ENCODE data around the gene DST. TPM values are rescaled to one million over a fixed set of nuclear protein-coding genes. Genes with fewer than 3 reads are reported as not detected.

The DST gene
- total and polyA plus RNA-seq, 7 donors, result 62.5 to 791 (median 495) TPM

GRCh38 chr6:56685102-56685733 lies 42.5 kb upstream of the DST start:
- H3K4me1 ChIP-seq, result peaks cover 0 to 63% (median 47%) of the 10 kb centered on the region in 4 donors
- no peaks in the 10 kb centered on the region for H3K27me3 ChIP-seq
- H3K4me3 ChIP-seq, result no peak overlapping the region
- no peak for TF ChIP-seq POLR2AphosphoS5 (IDR thresholded peaks at IDR 0.05)
- no peak for TF ChIP-seq CTCF (IDR thresholded peaks at IDR 0.05)
- no peak for TF ChIP-seq POLR2A (IDR thresholded peaks at IDR 0.05)
- no peak for TF ChIP-seq EP300 (IDR thresholded peaks at IDR 0.05)
- no peaks in the 10 kb centered on the region for H3K36me3 ChIP-seq
- peak overlapping the region in 1 of 4 donors; percentile 59 for H3K27ac ChIP-seq
- no peaks in the 10 kb centered on the region for H3K9me3 ChIP-seq
- 94% methylated on average over 8 of the region's 8 CpGs for WGBS, 2 donors
- intact Hi-C loops (cut with DNase I), result no loop called here
- DNase-seq, result no peak

GRCh38 chr6:56684342-56685101 lies 41.8 kb upstream of the DST start:
- no peaks in the 10 kb centered on the region for H3K9me3 ChIP-seq
- no peaks in the 10 kb centered on the region for H3K27me3 ChIP-seq
- WGBS, 2 donors, result 92 to 93% methylated on average over 7 of the region's 7 CpGs
- H3K4me3 ChIP-seq, result no peak overlapping the region
- H3K36me3 ChIP-seq, result no peaks in the 10 kb centered on the region
- no peak for DNase-seq
- peaks cover 0 to 56% (median 40%) of the 10 kb centered on the region in 4 donors for H3K4me1 ChIP-seq
- H3K27ac ChIP-seq, result peak overlapping the region in 3 of 4 donors; percentile 30 to 59 (median 56)
- TF ChIP-seq EP300 (IDR thresholded peaks at IDR 0.05), result no peak
- TF ChIP-seq POLR2A (IDR thresholded peaks at IDR 0.05), result no peak
- TF ChIP-seq CTCF (IDR thresholded peaks at IDR 0.05), result no peak
- TF ChIP-seq POLR2AphosphoS5 (IDR thresholded peaks at IDR 0.05), result no peak
- intact Hi-C loops (cut with DNase I), result no loop called here

- peaks cover 0 to 49% (median 36%) of the 10 kb centered on the region in 4 donors for H3K4me1 ChIP-seq
- peak overlapping the region in 2 of 4 donors; percentile 56 to 59 for H3K27ac ChIP-seq
- H3K4me3 ChIP-seq, result no peak overlapping the region
- H3K27me3 ChIP-seq, result no peaks in the 10 kb centered on the region
- TF ChIP-seq CTCF (IDR thresholded peaks at IDR 0.05) (no peak), POLR2A (IDR thresholded peaks at IDR 0.05) (no peak), POLR2AphosphoS5 (IDR thresholded peaks at IDR 0.05) (peak in 3 of 4 donors; percentile 41 to 61 (median 44))
- no peak for DNase-seq
- no peaks in the 10 kb centered on the region for H3K9me3 ChIP-seq
- intact Hi-C loops (cut with DNase I), result no loop called here
- 19 to 64% methylated on average over 1 of the region's 1 CpG for WGBS, 2 donors
- no peaks in the 10 kb centered on the region for H3K36me3 ChIP-seq
These were observed 41.2 kb upstream of the DST start for GRCh38 chr6:56683882-56684281.

DNA sequence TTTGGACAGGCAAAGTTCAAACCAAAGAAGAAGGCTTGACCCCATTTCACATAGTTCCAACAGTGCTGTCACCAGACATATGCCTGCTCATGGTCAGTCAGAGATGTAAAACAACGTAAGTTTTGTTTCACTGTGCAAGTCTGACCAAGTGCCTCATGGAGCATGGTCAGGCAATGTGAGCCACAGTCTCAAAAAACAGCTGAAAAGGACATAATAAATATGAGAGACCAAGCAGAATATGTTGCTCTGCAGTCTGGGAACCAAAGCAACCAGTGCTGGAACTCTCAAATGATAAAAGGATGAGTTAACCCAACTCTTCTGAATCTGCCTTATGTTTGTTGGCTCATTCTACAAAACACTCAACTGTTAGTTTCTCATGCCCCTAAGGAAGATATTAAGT lies 39.9 kb upstream of the DST start:
- peaks cover 0 to 44% (median 29%) of the 10 kb centered on the region in 4 donors for H3K4me1 ChIP-seq
- H3K4me3 ChIP-seq, result no peak overlapping the region
- DNase-seq, result no peak
- intact Hi-C loops (cut with DNase I), result no loop called here
- H3K9me3 ChIP-seq, result no peaks in the 10 kb centered on the region
- WGBS, 2 donors, result 88 to 91% methylated on average over 1 of the region's 1 CpG
- TF ChIP-seq EP300 (IDR thresholded peaks at IDR 0.05) (no peak), POLR2A (IDR thresholded peaks at IDR 0.05) (no peak), POLR2AphosphoS5 (IDR thresholded peaks at IDR 0.05) (no peak)
- no peaks in the 10 kb centered on the region for H3K27me3 ChIP-seq
- H3K27ac ChIP-seq, result no peak overlapping the region
- no peaks in the 10 kb centered on the region for H3K36me3 ChIP-seq

- Histone ChIP-seq H3K9me3 (no peaks in the 10 kb centered on the region), H3K27me3 (no peaks in the 10 kb centered on the region), H3K27ac (no peak overlapping the region), H3K4me3 (no peak overlapping the region), H3K36me3 (no peaks in the 10 kb centered on the region), H3K4me1 (peaks cover 0 to 20% (median 9%) of the 10 kb centered on the region in 4 donors)
- DNase-seq, result no peak
- TF ChIP-seq EP300 (IDR thresholded peaks at IDR 0.05), result no peak
- TF ChIP-seq POLR2A (IDR thresholded peaks at IDR 0.05), result no peak
- TF ChIP-seq POLR2AphosphoS5 (IDR thresholded peaks at IDR 0.05), result no peak
- no peak for TF ChIP-seq CTCF (IDR thresholded peaks at IDR 0.05)
- intact Hi-C loops (cut with DNase I), result no loop called here
These were observed 34.9 kb upstream of the DST start for GRCh38 chr6:56677559-56677958.
